Neutrophil (primary cell): ENCODE measurements around the gene PRRG4.
A peak's percentile ranks its signal among the peaks of the same experiment; 100 is the strongest.

Experiments
- H3K27ac ChIP-seq: fragments of 200-600 bp; sonication (generic); 2 replicates; pipeline ENCODE4 v1.5.1; 2016; ENCODE audit warnings: mild to moderate bottlenecking, moderate library complexity
- H3K27me3 ChIP-seq: fragments of 200-600 bp; sonication (generic); 2 replicates; pipeline ENCODE4 v1.6.0; 2016; ENCODE audit warnings: mild to moderate bottlenecking
- H3K36me3 ChIP-seq: fragments of 200-600 bp; sonication (generic); 2 replicates; pipeline ENCODE4 v1.5.1; 2017
- H3K4me1 ChIP-seq, 2 experiments: fragments of 200-600 bp in 1 of 2; sonication (generic) in 1 of 2; 1 replicate in 1 of 2; 2 replicates in 1 of 2; pipeline versions ENCODE4 v1.5.1 to v1.6.1; 2013 to 2016; ENCODE audit warnings: low read depth in 1 of 2, low read length in 1 of 2, mild to moderate bottlenecking in 1 of 2, moderate library complexity in 1 of 2; ENCODE audit not compliant: control insufficient read depth in 1 of 2, insufficient read depth in 1 of 2
- H3K4me3 ChIP-seq, 2 experiments: fragments of 200-600 bp in 1 of 2; sonication (generic) in 1 of 2; 1 replicate in 1 of 2; 2 replicates in 1 of 2; pipeline ENCODE4 v1.5.1; 2013 to 2016; ENCODE audit warnings: low read depth in 1 of 2, low read length in 1 of 2, mild to moderate bottlenecking in 1 of 2, moderate library complexity in 1 of 2
- H3K9me3 ChIP-seq: fragments of 200-600 bp; sonication (generic); 2 replicates; pipeline ENCODE4 v1.5.1; 2016
- TF ChIP-seq, protein P1 (sequence below): fragments of 200-600 bp; sonication (generic); IDR thresholded peaks from 2 replicates; pipeline ENCODE4 v1.5.1; 2016; ENCODE audit warnings: antibody characterized with exemption

Gene PRRG4

DNA sequence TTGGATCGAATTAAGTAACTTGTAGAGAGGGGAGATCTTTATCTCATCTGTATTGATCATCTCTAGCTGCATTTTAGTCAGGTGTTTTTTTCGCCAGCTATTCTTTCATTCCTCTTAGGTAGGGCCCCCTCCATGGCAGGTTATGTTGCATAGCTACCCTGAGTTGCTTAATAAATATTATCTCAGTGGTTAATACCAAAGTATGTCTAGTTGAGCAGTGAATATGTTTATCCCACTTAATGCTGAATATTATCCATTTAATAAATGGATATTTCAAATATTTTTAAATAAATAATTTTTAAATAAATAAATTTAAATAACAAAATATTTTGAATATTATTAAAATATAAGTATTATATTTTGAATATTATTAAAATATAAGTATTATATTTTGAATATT lies 9.6 kb downstream of the PRRG4 start:
- TF ChIP-seq, protein P1, sequence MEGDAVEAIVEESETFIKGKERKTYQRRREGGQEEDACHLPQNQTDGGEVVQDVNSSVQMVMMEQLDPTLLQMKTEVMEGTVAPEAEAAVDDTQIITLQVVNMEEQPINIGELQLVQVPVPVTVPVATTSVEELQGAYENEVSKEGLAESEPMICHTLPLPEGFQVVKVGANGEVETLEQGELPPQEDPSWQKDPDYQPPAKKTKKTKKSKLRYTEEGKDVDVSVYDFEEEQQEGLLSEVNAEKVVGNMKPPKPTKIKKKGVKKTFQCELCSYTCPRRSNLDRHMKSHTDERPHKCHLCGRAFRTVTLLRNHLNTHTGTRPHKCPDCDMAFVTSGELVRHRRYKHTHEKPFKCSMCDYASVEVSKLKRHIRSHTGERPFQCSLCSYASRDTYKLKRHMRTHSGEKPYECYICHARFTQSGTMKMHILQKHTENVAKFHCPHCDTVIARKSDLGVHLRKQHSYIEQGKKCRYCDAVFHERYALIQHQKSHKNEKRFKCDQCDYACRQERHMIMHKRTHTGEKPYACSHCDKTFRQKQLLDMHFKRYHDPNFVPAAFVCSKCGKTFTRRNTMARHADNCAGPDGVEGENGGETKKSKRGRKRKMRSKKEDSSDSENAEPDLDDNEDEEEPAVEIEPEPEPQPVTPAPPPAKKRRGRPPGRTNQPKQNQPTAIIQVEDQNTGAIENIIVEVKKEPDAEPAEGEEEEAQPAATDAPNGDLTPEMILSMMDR: no peak
- no peaks in the 10 kb centered on the region for H3K27me3 ChIP-seq
- peaks cover 0 to 3% of the 10 kb centered on the region in 2 experiments for H3K4me1 ChIP-seq
- H3K4me3 ChIP-seq: no peak overlapping the region
- H3K9me3 ChIP-seq: no peaks in the 10 kb centered on the region
- H3K27ac ChIP-seq: no peak overlapping the region
- H3K36me3 ChIP-seq: peaks cover 55% of the 10 kb centered on the region

DNA sequence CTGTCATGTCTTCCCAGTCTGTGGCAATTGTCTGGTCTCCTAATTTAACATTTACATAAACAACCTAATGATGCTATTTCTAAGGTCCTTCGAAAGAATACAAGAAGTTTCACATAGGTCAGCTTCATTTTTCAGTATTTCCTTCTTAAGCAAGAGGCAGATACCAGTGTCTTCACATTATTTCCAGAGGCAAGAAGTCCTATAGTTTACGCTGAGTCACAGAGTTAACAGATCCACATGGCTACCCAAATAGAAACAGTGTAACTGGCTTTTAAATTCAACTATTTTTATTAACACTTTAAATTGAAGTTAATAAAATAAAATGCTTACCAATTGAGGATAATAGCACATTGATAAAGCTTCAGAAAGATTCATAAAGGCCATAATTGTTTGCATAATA lies 10.9 kb downstream of the PRRG4 start:
- Histone ChIP-seq H3K4me1 (peaks cover 0 to 3% of the 10 kb centered on the region in 2 experiments), H3K4me3 (no peak overlapping the region)

DNA sequence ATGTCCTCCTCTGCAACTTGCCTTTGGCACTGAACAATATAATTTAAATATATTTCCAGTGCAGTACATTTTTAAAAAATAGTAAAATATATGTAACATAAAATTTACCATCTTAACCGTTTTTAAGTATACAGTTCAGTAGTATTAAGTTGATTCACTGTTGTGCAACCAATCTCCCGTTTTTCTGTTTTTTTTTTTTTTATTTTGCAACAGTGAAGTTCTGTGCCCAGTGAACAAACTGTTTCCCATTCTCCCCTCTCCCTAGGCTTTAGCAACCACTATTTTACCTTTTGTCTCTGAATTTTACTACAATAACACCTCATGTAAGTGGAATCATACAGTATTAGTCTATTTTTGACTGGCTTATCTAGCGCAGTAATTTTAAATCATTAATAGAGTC lies 13.8 kb downstream of the PRRG4 start:
- no peak overlapping the region for H3K4me3 ChIP-seq
- no peaks in the 10 kb centered on the region for H3K27me3 ChIP-seq
- H3K9me3 ChIP-seq: no peaks in the 10 kb centered on the region
- TF ChIP-seq, protein P1: no peak
- no peak overlapping the region for H3K27ac ChIP-seq
- peaks cover 0 to 3% of the 10 kb centered on the region in 2 experiments for H3K4me1 ChIP-seq
- H3K36me3 ChIP-seq: peaks cover 52% of the 10 kb centered on the region

More for the DNA sequence above, 10.9 kb downstream of the PRRG4 start:
- Histone ChIP-seq H3K36me3 (peaks cover 50% of the 10 kb centered on the region), H3K27ac (peak overlapping the region; percentile 25), H3K9me3 (no peaks in the 10 kb centered on the region), H3K27me3 (no peaks in the 10 kb centered on the region)
- TF ChIP-seq, protein P1: no peak

DNA sequence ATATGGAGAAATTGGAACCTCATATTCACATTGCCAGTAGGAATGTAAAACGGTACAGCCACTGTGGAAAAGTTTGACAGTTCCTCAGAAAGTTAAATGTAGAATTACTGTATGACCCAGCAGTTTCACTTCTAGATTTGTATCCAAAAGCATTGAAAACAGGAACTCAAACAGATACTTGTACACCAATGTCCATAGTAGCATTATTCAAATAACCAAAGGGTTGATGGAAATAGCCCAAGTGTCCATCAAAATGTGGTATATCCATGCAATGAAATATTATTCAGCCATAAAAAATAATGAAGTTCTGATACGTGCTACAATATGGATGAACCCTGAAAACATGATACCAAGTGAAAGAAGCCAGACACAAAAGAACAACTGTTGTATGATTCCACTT lies 17.8 kb downstream of the PRRG4 start:
- Histone ChIP-seq H3K27me3 (no peaks in the 10 kb centered on the region), H3K36me3 (peaks cover 25% of the 10 kb centered on the region), H3K4me3 (no peak overlapping the region), H3K9me3 (no peaks in the 10 kb centered on the region), H3K4me1 (peaks cover 11 to 12% of the 10 kb centered on the region in 2 experiments), H3K27ac (no peak overlapping the region)
- TF ChIP-seq, protein P1: no peak

DNA sequence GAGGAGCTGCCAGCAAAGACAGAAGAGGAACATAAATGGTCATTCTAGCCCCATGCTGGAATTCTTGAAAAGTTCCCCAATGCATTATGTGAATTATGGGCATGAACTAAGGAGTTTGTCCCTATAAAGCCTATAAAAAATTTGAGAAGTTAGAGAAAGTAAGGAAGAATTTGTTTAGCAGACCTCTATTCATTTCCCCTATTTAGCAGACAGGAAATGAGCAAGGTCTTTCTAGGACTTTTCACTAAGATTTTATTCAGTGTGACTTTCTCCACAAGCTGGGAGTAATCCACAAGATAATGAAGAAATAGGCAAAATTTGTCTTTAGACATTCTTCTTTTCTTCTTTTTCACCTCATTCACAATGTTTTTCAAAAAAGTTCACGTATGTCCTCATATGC lies 20.0 kb downstream of the PRRG4 start:
- Histone ChIP-seq H3K9me3 (no peaks in the 10 kb centered on the region), H3K27ac (peak overlapping the region; percentile 3), H3K36me3 (peaks cover 29% of the 10 kb centered on the region), H3K27me3 (no peaks in the 10 kb centered on the region), H3K4me1 (peaks cover 9 to 11% of the 10 kb centered on the region in 2 experiments), H3K4me3 (no peak overlapping the region)
- TF ChIP-seq, protein P1: no peak

DNA sequence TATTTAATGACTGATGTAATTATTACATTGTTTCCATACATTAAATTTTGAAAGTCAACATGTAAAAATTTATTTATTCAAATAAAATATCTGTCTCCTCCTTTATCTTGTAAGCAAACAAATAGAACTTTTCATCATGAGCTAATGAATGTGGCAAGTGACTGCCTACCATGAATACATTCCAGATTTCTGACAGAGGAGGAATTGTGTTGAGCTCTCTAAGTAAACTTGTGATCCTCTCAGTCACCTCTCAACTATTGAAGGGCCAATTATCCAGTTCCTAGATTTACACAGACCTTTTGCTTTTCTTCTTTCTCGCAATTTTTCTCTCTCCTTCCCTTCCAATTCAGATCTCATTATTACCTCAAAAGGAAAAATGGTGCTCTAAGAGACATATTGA lies 21.5 kb downstream of the PRRG4 start:
- TF ChIP-seq, protein P1: no peak
- Histone ChIP-seq H3K9me3 (no peaks in the 10 kb centered on the region), H3K36me3 (peaks cover 41% of the 10 kb centered on the region), H3K27ac (no peak overlapping the region), H3K4me3 (no peak overlapping the region), H3K4me1 (peaks cover 9 to 11% of the 10 kb centered on the region in 2 experiments), H3K27me3 (no peaks in the 10 kb centered on the region)
